ENCODE data around the gene MRPL4.

- TF ChIP-seq, protein P1, sequence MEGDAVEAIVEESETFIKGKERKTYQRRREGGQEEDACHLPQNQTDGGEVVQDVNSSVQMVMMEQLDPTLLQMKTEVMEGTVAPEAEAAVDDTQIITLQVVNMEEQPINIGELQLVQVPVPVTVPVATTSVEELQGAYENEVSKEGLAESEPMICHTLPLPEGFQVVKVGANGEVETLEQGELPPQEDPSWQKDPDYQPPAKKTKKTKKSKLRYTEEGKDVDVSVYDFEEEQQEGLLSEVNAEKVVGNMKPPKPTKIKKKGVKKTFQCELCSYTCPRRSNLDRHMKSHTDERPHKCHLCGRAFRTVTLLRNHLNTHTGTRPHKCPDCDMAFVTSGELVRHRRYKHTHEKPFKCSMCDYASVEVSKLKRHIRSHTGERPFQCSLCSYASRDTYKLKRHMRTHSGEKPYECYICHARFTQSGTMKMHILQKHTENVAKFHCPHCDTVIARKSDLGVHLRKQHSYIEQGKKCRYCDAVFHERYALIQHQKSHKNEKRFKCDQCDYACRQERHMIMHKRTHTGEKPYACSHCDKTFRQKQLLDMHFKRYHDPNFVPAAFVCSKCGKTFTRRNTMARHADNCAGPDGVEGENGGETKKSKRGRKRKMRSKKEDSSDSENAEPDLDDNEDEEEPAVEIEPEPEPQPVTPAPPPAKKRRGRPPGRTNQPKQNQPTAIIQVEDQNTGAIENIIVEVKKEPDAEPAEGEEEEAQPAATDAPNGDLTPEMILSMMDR (IDR thresholded peaks at IDR 0.05): no peak
- no peak for TF ChIP-seq POLR2A (IDR thresholded peaks at IDR 0.05)
Measured at GRCh38 chr19:10230173-10230860, 21.7 kb upstream of the MRPL4 start.
